Activated CD4-positive, CD25-positive, alpha-beta regulatory T cell (primary cell): Measurements from ENCODE around the gene COL26A1.
"Not testable (repeated sequence)": the region's sequence is repeated elsewhere in the genome, so short reads cannot be mapped to it uniquely, and the experiment has no call there.

Experiments used
- DNase-seq, 4 experiments: peaks; one replicate each; lab custom pipeline; 2025; lab: John Stamatoyannopoulos, UW

Gene COL26A1

GRCh38 chr7:101598422-101598985 is 235.8 kb downstream of the COL26A1 start:
- DNase-seq, result no peak

GRCh38 chr7:101598986-101599771 is 236.5 kb downstream of the COL26A1 start:
- no peak for DNase-seq

- no peak for DNase-seq
These were observed 237.1 kb downstream of the COL26A1 start for GRCh38 chr7:101599787-101600186.

- no peak for DNase-seq
These were observed 239.4 kb downstream of the COL26A1 start for GRCh38 chr7:101602082-101602481.

- peak; percentile 27 to 50 (median 43) for DNase-seq
These were observed 240.0 kb downstream of the COL26A1 start for GRCh38 chr7:101602484-101603241.

GRCh38 chr7:101604331-101604933 is 241.8 kb downstream of the COL26A1 start:
- DNase-seq, result no peak

- not testable (repeated sequence) for DNase-seq
These were observed 242.3 kb downstream of the COL26A1 start for GRCh38 chr7:101604934-101605332.

GRCh38 chr7:101605611-101606497 is 243.2 kb downstream of the COL26A1 start:
- DNase-seq, result no peak

- no peak for DNase-seq
These were observed 243.8 kb downstream of the COL26A1 start for GRCh38 chr7:101606498-101606923.
